OCI-LY7 (cell line): ENCODE measurements around the gene RITA1.

Experiments used
- CTCF ChIP-seq: fragments of 200-600 bp; sonication (generic); conservative IDR thresholded peaks from 2 replicates; pipeline ENCODE4 v1.5.1; 2014; ENCODE audit warnings: mild to moderate bottlenecking, antibody characterized with exemption, low read length, moderate library complexity, mixed read lengths
- EZH2phosphoT487 ChIP-seq: fragments of 200-600 bp; sonication (generic); IDR thresholded peaks from 2 replicates; pipeline ENCODE4 v1.6.1; 2018; ENCODE audit warnings: low read depth, borderline replicate concordance, mild to moderate bottlenecking, mixed run types, antibody characterized with exemption, low read length, moderate library complexity, mixed read lengths

- no peak for TF ChIP-seq CTCF
- no peak for TF ChIP-seq EZH2phosphoT487
Observed at GRCh38 chr12:113207613-113208040, 22.1 kb downstream of the RITA1 start.
